Endodermal cell (in vitro differentiated cells): ENCODE data around the gene NUTM1. TPM values are rescaled to one million over a fixed set of nuclear protein-coding genes. Genes with fewer than 3 reads are reported as not detected.

ENCODE experiments used
- DNase-seq: peaks from one replicate; pipeline ENCODE4 v3.0.0-alpha.2; 2017
- H3K27ac ChIP-seq: 2 replicates; pipeline ENCODE4 v1.5.1; 2013; ENCODE audit warnings: mild to moderate bottlenecking, low read depth, low read length, moderate library complexity
- H3K27me3 ChIP-seq: 2 replicates; pipeline ENCODE4 v1.6.1; 2013; ENCODE audit warnings: mild to moderate bottlenecking, low read length, moderate library complexity; ENCODE audit not compliant: insufficient read depth, control insufficient read depth, poor library complexity, severe bottlenecking
- H3K36me3 ChIP-seq: 2 replicates; pipeline ENCODE4 v1.7.0; 2013; ENCODE audit warnings: mild to moderate bottlenecking, low read length, moderate library complexity; ENCODE audit not compliant: control insufficient read depth, insufficient read depth
- H3K4me1 ChIP-seq: one replicate; pipeline ENCODE4 v1.7.0; 2013; ENCODE audit warnings: low read length; ENCODE audit not compliant: control insufficient read depth, insufficient read depth
- H3K4me3 ChIP-seq: 2 replicates; pipeline ENCODE4 v1.5.1; 2013; ENCODE audit warnings: mild to moderate bottlenecking, low read length, moderate library complexity
- H3K9ac ChIP-seq: 2 replicates; pipeline ENCODE4 v1.6.1; 2013; ENCODE audit warnings: mild to moderate bottlenecking, low read length, moderate library complexity; ENCODE audit not compliant: poor library complexity, severe bottlenecking; ENCODE audit errors: extremely low read depth
- H3K9me3 ChIP-seq: 2 replicates; pipeline ENCODE4 v1.6.1; 2013; ENCODE audit warnings: mild to moderate bottlenecking, low read length, moderate library complexity; ENCODE audit not compliant: control insufficient read depth
- H3K27ac Mint-ChIP-seq: 2 replicates; pipeline ENCODE4 v1.8.0; 2020; ENCODE audit warnings: mixed read lengths
- H3K27me3 Mint-ChIP-seq: 2 replicates; pipeline ENCODE4 v1.8.0; 2021; ENCODE audit warnings: mild to moderate bottlenecking, mixed read lengths; ENCODE audit not compliant: insufficient read depth
- H3K36me3 Mint-ChIP-seq: 2 replicates; pipeline ENCODE4 v1.8.0; 2020; ENCODE audit warnings: low read depth, mixed read lengths
- H3K4me1 Mint-ChIP-seq: 2 replicates; pipeline ENCODE4 v1.8.0; 2020; ENCODE audit warnings: mixed read lengths
- H3K4me3 Mint-ChIP-seq: 2 replicates; pipeline ENCODE4 v1.8.0; 2020; ENCODE audit warnings: mild to moderate bottlenecking, moderate library complexity, mixed read lengths
- H3K9me3 Mint-ChIP-seq: 2 replicates; pipeline ENCODE4 v1.8.0; 2020; ENCODE audit warnings: mild to moderate bottlenecking, mixed read lengths
- CTCF ChIP-seq: fragments of 200-600 bp; sonication (generic); conservative IDR thresholded peaks from 2 replicates; pipeline ENCODE4 v1.5.0; 2021; ENCODE audit warnings: antibody characterized with exemption, mild to moderate bottlenecking
- WGBS, 2 experiments: methylation state at CpG; one replicate each; pipeline versions ENCODE4 v1.1.5 to v1.1.7; 2013; ENCODE audit warnings: missing lambda C conversion rate in 2 of 2, mixed read lengths in 1 of 2; ENCODE audit not compliant: insufficient coverage in 1 of 2, insufficient read length in 1 of 2; 5-methylcytosine and 5-hydroxymethylcytosine counted together
- total RNA-seq, 2 donors: library from RNA; stranded (reverse); fragmentation: NEBNext Ultra II Directional in 1 of 2; extraction: Animal tissue kit (Norgen Biotek cat#: 25700) in 1 of 2; gene quantifications; 2 replicates in 1 of 2; 3 replicates in 1 of 2; pipeline ENCODE4 v1.2.1, GENCODE V29; 2021

The NUTM1 gene
- total RNA-seq, 2 donors from 2014 or later = 0.09 TPM; not detected in 1

- DNase-seq = peak; percentile 78
- Mint-ChIP-seq H3K4me1 (peaks cover 24% of the 10 kb centered on the region), H3K27me3 (no peaks in the 10 kb centered on the region), H3K9me3 (peaks cover 1% of the 10 kb centered on the region), H3K4me3 (peak overlapping the region; percentile 59), H3K27ac (peak overlapping the region; percentile 73), H3K36me3 (peaks cover 3% of the 10 kb centered on the region)
- Histone ChIP-seq H3K27ac (no peak overlapping the region), H3K36me3 (no peaks in the 10 kb centered on the region), H3K27me3 (no peaks in the 10 kb centered on the region), H3K9ac (peak overlapping the region; percentile 31), H3K4me3 (peak overlapping the region; percentile 80), H3K9me3 (peaks cover 1% of the 10 kb centered on the region), H3K4me1 (no peaks in the 10 kb centered on the region)
- TF ChIP-seq CTCF = no peak
- 22 to 49% methylated on average over 5 to 10 of the region's 10 CpGs for WGBS, 2 experiments
Observed at GRCh38 chr15:34318277-34319079, 24.6 kb upstream of the NUTM1 start.

GRCh38 chr15:34323217-34323616 is 19.9 kb upstream of the NUTM1 start:
- no peak for DNase-seq
- no peaks in the 10 kb centered on the region for H3K27me3 ChIP-seq
- no peak overlapping the region for H3K4me3 ChIP-seq
- Mint-ChIP-seq H3K4me1 (peaks cover 11% of the 10 kb centered on the region), H3K4me3 (no peak overlapping the region), H3K36me3 (no peaks in the 10 kb centered on the region), H3K9me3 (peaks cover 5% of the 10 kb centered on the region), H3K27me3 (no peaks in the 10 kb centered on the region), H3K27ac (no peak overlapping the region)
- H3K4me1 ChIP-seq = no peaks in the 10 kb centered on the region
- peaks cover 5% of the 10 kb centered on the region for H3K9me3 ChIP-seq
- H3K27ac ChIP-seq = no peak overlapping the region
- no peaks in the 10 kb centered on the region for H3K36me3 ChIP-seq
- H3K9ac ChIP-seq = no peak overlapping the region
- TF ChIP-seq CTCF = no peak
- 93 to 95% methylated on average over 9 to 10 of the region's 10 CpGs for WGBS, 2 experiments

GRCh38 chr15:34324933-34325332 is 18.2 kb upstream of the NUTM1 start:
- peaks cover 5% of the 10 kb centered on the region for H3K9me3 Mint-ChIP-seq

More at GRCh38 chr15:34324933-34325332, 18.2 kb upstream of the NUTM1 start:
- TF ChIP-seq CTCF = no peak
- H3K4me3 Mint-ChIP-seq = no peak overlapping the region
- no peak for DNase-seq
- H3K36me3 Mint-ChIP-seq = no peaks in the 10 kb centered on the region
- Histone ChIP-seq H3K9ac (no peak overlapping the region), H3K9me3 (peaks cover 5% of the 10 kb centered on the region), H3K36me3 (no peaks in the 10 kb centered on the region), H3K27me3 (no peaks in the 10 kb centered on the region), H3K4me1 (no peaks in the 10 kb centered on the region), H3K4me3 (no peak overlapping the region), H3K27ac (no peak overlapping the region)
- peaks cover 4% of the 10 kb centered on the region for H3K4me1 Mint-ChIP-seq
- 91% methylated on average over 1 of the region's 1 CpG; no CpG with 5 or more reads in 1 of the 2 experiments for WGBS, 2 experiments
- H3K27me3 Mint-ChIP-seq = no peaks in the 10 kb centered on the region
- no peak overlapping the region for H3K27ac Mint-ChIP-seq
